HepG2 (cell line): Measurements from ENCODE around the gene GPATCH3. TPM values are rescaled to one million over a fixed set of nuclear protein-coding genes. Genes with fewer than 3 reads are reported as not detected.

Experiments used
- AGO2 ChIP-seq: fragments of 200-400 bp; formaldehyde crosslinking; optimal IDR thresholded peaks from 2 replicates; pipeline ENCODE3; 2017; ENCODE audit warnings: mild to moderate bottlenecking, low read depth, low read length, moderate library complexity
- CEBPZ ChIP-seq: IDR thresholded peaks from 2 replicates; pipeline ENCODE4 v1.6.1; 2012; ENCODE audit warnings: low read length, improper control_type of control experiment
- CHD2 ChIP-seq: IDR thresholded peaks from 2 replicates; pipeline ENCODE4 v1.6.1; 2011; ENCODE audit warnings: low read depth, low read length, improper control_type of control experiment
- DNMT3B ChIP-seq: conservative IDR thresholded peaks from 2 replicates; pipeline ENCODE4 v1.6.1; 2016; ENCODE audit warnings: missing biosample characterization, control low read depth
- FOXK2 ChIP-seq: fragments of 450-650 bp; IDR thresholded peaks from 2 replicates; pipeline ENCODE4 v1.6.1; 2016
- HMG20A ChIP-seq: IDR thresholded peaks from 2 replicates; pipeline ENCODE4 v1.6.1; 2016; ENCODE audit warnings: borderline replicate concordance
- HOXD1 ChIP-seq: sonication (generic); formaldehyde crosslinking; IDR thresholded peaks from 2 replicates; pipeline ENCODE4 v1.5.0; 2020; ENCODE audit warnings: missing genetic modification reagents
- KDM3A ChIP-seq: IDR thresholded peaks from 2 replicates; pipeline ENCODE4 v1.6.1; 2018; ENCODE audit warnings: low read depth, missing compliant biosample characterization
- NFRKB ChIP-seq: fragments of 450-650 bp; IDR thresholded peaks from 2 replicates; pipeline ENCODE4 v1.6.1; 2017
- NRL ChIP-seq: sonication (generic); formaldehyde crosslinking; IDR thresholded peaks from 2 replicates; pipeline ENCODE4 v1.5.0; 2020; ENCODE audit warnings: missing genetic modification reagents, mild to moderate bottlenecking, moderate library complexity, borderline replicate concordance
- PHB2 ChIP-seq: fragments of 450-650 bp; IDR thresholded peaks from 2 replicates; pipeline ENCODE4 v1.6.1; 2018; ENCODE audit not compliant: partially characterized antibody
- PHF8 ChIP-seq: sonication (generic); formaldehyde crosslinking; IDR thresholded peaks from 2 replicates; pipeline ENCODE4 v1.5.0; 2020; ENCODE audit warnings: missing genetic modification reagents
- POLR2G ChIP-seq: fragments of 200-400 bp; formaldehyde crosslinking; IDR thresholded peaks from 2 replicates; pipeline ENCODE4 v1.6.1; 2018; ENCODE audit warnings: mild to moderate bottlenecking, low read depth, low read length, moderate library complexity
- RAD21 ChIP-seq: fragments of 450-650 bp; formaldehyde crosslinking; IDR thresholded peaks from 2 replicates; pipeline ENCODE4 v1.5.0; 2020; ENCODE audit warnings: mild to moderate bottlenecking
- REPIN1 ChIP-seq: sonication (generic); formaldehyde crosslinking; IDR thresholded peaks from 2 replicates; pipeline ENCODE4 v1.8.0; 2022; ENCODE audit warnings: missing genetic modification reagents, low read depth, mild to moderate bottlenecking, borderline replicate concordance
- RFXAP ChIP-seq: sonication (generic); formaldehyde crosslinking; IDR thresholded peaks from 2 replicates; pipeline ENCODE4 v1.4.0; 2020; ENCODE audit warnings: missing genetic modification reagents, borderline replicate concordance
- SRY ChIP-seq: sonication (generic); formaldehyde crosslinking; IDR thresholded peaks from 2 replicates; pipeline ENCODE4 v1.8.0; 2022; ENCODE audit warnings: mild to moderate bottlenecking, missing genetic modification reagents
- TAF1 ChIP-seq: sonication (generic); formaldehyde crosslinking; IDR thresholded peaks from 2 replicates; pipeline ENCODE4 v1.4.0; 2020; ENCODE audit warnings: missing genetic modification reagents
- THYN1 ChIP-seq: sonication (generic); formaldehyde crosslinking; IDR thresholded peaks from 2 replicates; pipeline ENCODE4 v1.8.1; 2023; ENCODE audit warnings: low read depth, mild to moderate bottlenecking, moderate library complexity, missing genetic modification reagents, borderline replicate concordance
- ZMYM2 ChIP-seq: sonication (generic); formaldehyde crosslinking; IDR thresholded peaks from 2 replicates; pipeline ENCODE4 v1.8.0; 2022; ENCODE audit warnings: mild to moderate bottlenecking, missing genetic modification reagents
- ZNF253 ChIP-seq: sonication (generic); formaldehyde crosslinking; IDR thresholded peaks from 2 replicates; pipeline ENCODE4 v1.8.0; 2022; ENCODE audit warnings: mild to moderate bottlenecking, missing genetic modification reagents, borderline replicate concordance
- ZNF326 ChIP-seq: sonication (generic); formaldehyde crosslinking; IDR thresholded peaks from 2 replicates; pipeline ENCODE4 v1.4.0; 2020; ENCODE audit warnings: missing genetic modification reagents, borderline replicate concordance
- ZNF354B ChIP-seq: sonication (generic); formaldehyde crosslinking; IDR thresholded peaks from 2 replicates; pipeline ENCODE4 v1.8.0; 2022; ENCODE audit warnings: mild to moderate bottlenecking, missing genetic modification reagents
- ZNF501 ChIP-seq: sonication (generic); formaldehyde crosslinking; IDR thresholded peaks from 2 replicates; pipeline ENCODE4 v1.5.1; 2020; ENCODE audit warnings: mild to moderate bottlenecking, moderate library complexity, missing genetic modification reagents
- ZNF510 ChIP-seq: sonication (generic); formaldehyde crosslinking; IDR thresholded peaks from 2 replicates; pipeline ENCODE4 v1.4.0; 2020; ENCODE audit warnings: low read depth, mild to moderate bottlenecking, missing genetic modification reagents
- ZNF513 ChIP-seq: sonication (generic); formaldehyde crosslinking; conservative IDR thresholded peaks from 2 replicates; pipeline ENCODE4 v1.5.0; 2020; ENCODE audit warnings: missing genetic modification reagents
- ZNF547 ChIP-seq: sonication (generic); formaldehyde crosslinking; IDR thresholded peaks from 2 replicates; pipeline ENCODE4 v1.5.1; 2020; ENCODE audit warnings: mild to moderate bottlenecking, missing genetic modification reagents
- ZNF75D ChIP-seq: sonication (generic); formaldehyde crosslinking; IDR thresholded peaks from 2 replicates; pipeline ENCODE4 v1.8.1; 2023; ENCODE audit warnings: missing genetic modification reagents, mild to moderate bottlenecking, borderline replicate concordance
- polyA plus RNA-seq, 8 experiments: library from polyadenylated mRNA; depleted of rRNA in 3 of 8; stranded (reverse) in 7 of 8; unstranded in 1 of 8; fragments of >200 nt; fragmentation: Illumina TruSeq in 4 of 8; extraction: Trizol in 4 of 8; gene quantifications; 2 replicates each; pipeline versions ENCODE4 v1.2.1 to v1.2.3, GENCODE V29; 2011 to 2016; ENCODE audit warnings: low read depth in 4 of 8, missing spikeins in 1 of 8, mixed read lengths in 1 of 8; ENCODE audit not compliant: insufficient read depth in 1 of 8
- total RNA-seq, 5 experiments: library from RNA; depleted of rRNA; stranded (reverse); fragments of >200 nt; fragmentation: Illumina TruSeq; extraction: Trizol; gene quantifications; 2 replicates each; pipeline ENCODE4 v1.2.3, GENCODE V29; 2016; ENCODE audit warnings: low read depth in 1 of 5

The GPATCH3 gene
- total and polyA plus RNA-seq, 2 of the 13 experiments (the other 11 are each of a cell fraction or from before 2014, with no cell fraction given): 8.3 to 11.0 TPM

- TF ChIP-seq CEBPZ (no peak), PHB2 (no peak), HMG20A (peak; percentile 92), NFRKB (no peak), HOXD1 (peak; percentile 83; the same call in 1 of the 2 replicates), ZNF75D (no peak), ZMYM2 (CRISPR knock-in tag) (peak; percentile 75), FOXK2 (peak; percentile 98), AGO2 (peak; percentile 86), ZNF326 (no peak), POLR2G (peak; percentile 99), RAD21 (peak; percentile 29), TAF1 (CRISPR knock-in tag) (peak; percentile 96), PHF8 (CRISPR knock-in tag) (peak; percentile 76), ZNF547 (0 out of 2 replicates have a peak, but pooled peaks have one; percentile 52), NRL (CRISPR knock-in tag) (peak; percentile 47; the same call in 1 of the 2 replicates), ZNF513 (CRISPR knock-in tag) (no peak), RFXAP (CRISPR knock-in tag) (peak; percentile 98), CHD2 (peak; percentile 61), ZNF253 (CRISPR knock-in tag) (no peak), REPIN1 (peak; percentile 87; the same call in 1 of the 2 replicates), ZNF501 (CRISPR knock-in tag) (peak; percentile 85), SRY (peak; percentile 92), ZNF510 (no peak), ZNF354B (no peak), DNMT3B (CRISPR knock-in tag) (no peak), THYN1 (CRISPR knock-in tag) (no peak; the same call in 1 of the 2 replicates), KDM3A (CRISPR knock-in tag) (peak; percentile 78)
Measured at GRCh38 chr1:26913754-26914619, 13.7 kb upstream of the GPATCH3 start, which contains the start of gene NR0B2 (continued).
